NCI-H82 (cell line): ENCODE measurements around the gene DYNLT5.
"Not testable (repeated sequence)": the region's sequence is repeated elsewhere in the genome, so short reads cannot be mapped to it uniquely, and the experiment has no call there.

Source experiments
- DNase-seq: peaks from one replicate; lab custom pipeline; 2025; lab: John Stamatoyannopoulos, UW

The DYNLT5 gene, protein sequence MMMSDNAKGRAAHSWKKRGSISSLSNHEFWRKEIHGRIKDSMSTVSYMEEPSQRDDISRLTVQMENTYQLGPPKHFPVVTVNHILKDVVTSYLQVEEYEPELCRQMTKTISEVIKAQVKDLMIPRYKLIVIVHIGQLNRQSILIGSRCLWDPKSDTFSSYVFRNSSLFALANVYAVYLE

DNA sequence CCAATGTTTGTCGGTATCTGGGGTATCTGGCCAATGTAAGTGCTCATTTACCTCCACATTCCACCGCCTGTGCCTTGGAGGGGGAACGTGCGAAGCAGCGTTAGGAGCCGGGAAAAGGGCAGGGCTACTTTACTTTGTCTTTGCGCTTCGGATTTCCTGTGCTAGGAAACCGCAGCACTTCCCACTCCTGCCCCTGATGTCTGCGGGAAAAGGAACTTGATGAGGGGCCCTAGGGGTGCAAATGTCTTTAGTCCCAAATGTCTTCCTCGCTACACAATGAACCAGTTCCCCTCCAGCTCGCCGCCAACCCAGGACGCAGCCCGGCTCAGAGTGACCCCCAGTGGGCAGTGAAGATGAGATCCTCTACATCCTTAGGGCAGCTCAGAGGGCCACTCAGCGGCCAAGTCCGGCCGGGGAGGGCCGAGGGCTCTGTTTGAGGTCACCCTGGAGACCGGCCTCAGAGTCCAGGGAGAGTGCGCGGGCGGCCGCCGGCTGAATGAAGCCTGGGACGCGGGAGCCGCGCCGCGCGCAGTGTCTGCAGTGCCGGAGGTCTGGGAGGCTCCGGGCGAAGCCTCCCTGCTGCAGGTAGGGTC, at the start of gene DYNLT5:
TSS of gene DYNLT5 (plus strand) at position 460 of the 593 bp plus-strand sequence. CDS start 2,200 bp downstream, outside the sequence.
- no peak for DNase-seq

GRCh38 chr1:66704177-66704875, 47.9 kb upstream of the DYNLT5 start:
- DNase-seq, result no peak

- no peak for DNase-seq
Observed at GRCh38 chr1:66705110-66705509, 47.1 kb upstream of the DYNLT5 start.

DNA sequence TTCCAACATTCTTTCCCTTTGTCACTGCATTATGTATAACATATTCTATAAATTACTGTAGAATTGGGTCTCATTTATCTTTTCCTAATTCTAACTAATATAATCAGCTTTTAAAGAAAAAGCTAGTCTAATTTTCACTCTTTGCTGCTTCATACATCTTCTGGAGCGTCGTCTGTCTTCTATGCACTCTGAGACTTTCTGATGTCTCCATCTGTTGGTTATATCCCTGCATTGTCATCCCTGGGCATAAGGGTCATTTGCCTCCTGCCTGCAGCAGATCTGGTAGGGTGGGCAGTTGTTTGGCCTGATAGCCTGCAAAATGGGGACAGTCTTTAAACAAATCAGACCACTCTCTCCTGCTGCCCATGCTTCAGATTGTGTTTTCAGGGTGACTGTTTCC, 40.8 kb upstream of the DYNLT5 start:
- DNase-seq, result peak; percentile 64

- DNase-seq, result no peak
Observed at GRCh38 chr1:66712839-66713238, 39.4 kb upstream of the DYNLT5 start.

DNA sequence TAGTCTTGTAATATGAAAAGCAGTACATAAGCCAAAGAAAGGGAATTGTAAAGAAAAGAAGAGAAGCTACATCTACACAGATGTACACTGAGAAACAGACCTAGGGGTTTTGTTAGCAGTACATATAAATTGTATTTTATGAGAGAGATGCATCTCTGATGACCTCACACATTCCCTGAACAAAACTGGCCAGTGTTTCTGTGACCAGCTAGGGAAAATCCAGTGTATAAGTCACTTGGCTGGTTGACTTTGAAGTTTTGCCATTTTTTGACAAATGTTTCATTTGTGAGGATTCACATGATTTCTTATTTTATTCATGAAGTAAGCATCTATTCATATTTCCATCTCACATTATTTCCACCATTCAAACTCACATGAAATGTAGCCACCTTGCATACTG, 28.3 kb upstream of the DYNLT5 start:
- no peak for DNase-seq

DNA sequence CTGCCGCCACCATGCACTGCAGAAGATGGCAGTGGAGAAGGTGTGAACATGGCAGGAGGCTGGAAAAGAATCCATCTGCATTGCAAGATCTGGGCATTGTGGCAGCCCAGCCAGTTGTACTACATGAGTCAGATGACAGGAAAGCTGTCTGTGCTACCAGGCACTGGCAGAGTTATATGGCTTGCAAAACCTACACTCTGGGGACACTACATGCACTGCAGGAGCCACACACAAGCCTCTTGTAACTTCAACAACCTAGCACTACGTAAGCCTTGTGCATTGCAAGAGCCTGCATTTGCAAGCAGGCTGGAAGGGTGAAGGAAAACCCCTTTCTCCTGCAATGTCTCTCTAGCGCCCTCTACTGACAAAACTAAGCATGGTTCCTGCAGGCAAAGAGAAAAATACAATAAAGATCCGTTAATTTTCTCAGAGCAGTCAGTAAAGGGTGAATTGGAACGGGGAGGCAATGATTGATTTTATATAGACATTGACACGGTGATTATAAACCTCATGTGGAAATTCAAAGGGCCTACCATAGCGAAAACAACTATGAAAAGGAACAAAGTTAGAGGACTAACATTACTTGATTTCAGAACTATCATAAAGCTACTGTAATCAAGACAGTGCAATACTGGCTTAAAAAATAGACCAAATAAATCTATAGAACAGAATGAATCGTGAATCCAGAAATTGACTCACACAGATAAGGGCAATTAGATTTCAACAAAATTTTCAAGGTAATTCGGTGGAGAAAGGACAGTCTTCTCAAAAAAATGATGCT, 26.2 kb upstream of the DYNLT5 start:
- peak; percentile 89 for DNase-seq

GRCh38 chr1:66728021-66728420, 24.2 kb upstream of the DYNLT5 start:
- no peak for DNase-seq

- not testable (repeated sequence) for DNase-seq
Observed at GRCh38 chr1:66728716-66729115, 23.5 kb upstream of the DYNLT5 start.

- DNase-seq, result no peak
Observed at GRCh38 chr1:66729119-66729518, 23.1 kb upstream of the DYNLT5 start.

DNA sequence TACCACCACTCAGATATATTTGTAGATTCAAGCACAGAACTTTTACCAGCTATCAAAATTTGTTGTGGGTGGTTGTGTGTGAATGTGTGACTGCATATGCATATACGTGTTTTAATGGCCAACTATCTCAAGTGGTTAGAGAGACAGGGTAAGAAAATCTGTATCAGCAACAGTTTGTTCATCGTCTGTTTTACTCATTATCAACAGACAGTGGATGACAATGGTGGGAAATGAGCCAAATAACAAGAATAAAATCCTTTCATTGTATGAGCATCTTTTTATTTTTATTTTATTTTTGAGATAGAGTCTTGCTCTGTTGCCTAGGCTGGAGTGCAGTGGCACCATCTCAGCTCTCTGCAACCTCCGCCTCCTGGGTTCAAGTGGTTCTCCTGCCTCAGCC, 22.7 kb upstream of the DYNLT5 start:
- DNase-seq, result no peak

- DNase-seq, result no peak
Observed at GRCh38 chr1:66730462-66730861, 21.8 kb upstream of the DYNLT5 start.

DNA sequence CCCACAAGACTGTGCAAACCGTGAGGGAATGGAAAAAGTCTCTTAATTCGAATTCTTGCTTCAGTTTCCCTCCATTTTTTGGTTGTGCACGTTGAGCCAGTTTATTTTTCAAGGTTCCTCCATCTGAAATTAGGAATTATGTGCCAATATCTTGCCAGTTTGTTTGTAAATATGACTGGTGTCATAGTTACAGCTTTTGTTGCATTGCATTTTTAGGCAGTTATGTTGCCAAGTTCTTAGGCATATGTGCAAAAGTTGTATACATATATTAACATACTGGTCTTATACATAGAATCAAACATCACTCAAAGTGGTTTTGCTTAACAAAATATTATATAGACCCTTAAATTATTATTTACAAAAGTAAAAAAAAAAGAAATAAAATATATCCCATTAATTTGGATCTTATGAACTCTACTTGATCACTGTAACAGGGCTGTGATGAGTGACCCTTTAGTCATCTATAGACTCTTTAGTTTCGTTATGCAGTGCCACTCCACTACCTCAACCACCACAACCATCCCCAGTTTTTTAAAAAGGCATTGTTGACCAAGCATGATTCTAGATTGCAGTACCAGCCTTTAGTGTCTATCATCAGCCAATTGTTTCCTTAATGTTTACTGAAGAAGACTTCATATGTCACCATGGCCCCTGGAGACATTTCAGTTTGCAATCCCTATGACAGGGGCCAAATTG, 20.9 kb upstream of the DYNLT5 start:
- DNase-seq, result no peak

DNA sequence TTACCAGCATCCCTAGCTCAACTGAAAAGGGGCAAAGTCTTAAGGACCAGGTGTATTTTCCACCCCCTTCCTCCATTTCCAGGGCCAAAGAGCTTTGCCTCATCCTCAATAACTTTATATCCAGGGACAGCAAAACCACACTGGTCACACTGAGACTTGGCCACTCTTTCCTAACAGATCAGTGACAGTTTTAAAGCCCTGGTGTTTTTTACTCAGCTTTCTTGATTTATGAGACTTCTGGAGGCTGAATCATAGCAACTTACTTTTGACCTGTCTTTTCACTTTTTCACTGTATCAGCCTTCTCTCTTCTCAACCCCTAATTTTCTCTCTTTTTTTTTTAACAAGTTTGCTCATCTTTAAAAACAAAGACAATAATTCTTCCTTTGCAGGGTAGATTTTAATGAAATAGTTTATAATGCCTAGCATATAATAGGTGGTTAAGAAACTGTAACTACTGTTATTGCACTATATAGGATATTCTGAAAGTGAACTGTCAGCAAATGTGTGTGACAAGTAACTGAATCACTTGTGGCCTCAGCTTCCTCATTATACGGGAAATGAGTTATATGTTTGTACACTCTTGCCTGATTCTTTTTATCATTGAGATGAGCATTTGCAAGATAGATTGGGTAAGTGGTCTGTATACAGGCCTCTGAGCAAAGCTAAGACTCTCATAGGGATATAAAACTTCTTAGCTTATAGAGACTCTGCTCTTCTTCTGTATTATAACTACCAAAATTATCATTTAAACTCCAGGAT, 19.7 kb upstream of the DYNLT5 start:
- no peak for DNase-seq

DNA sequence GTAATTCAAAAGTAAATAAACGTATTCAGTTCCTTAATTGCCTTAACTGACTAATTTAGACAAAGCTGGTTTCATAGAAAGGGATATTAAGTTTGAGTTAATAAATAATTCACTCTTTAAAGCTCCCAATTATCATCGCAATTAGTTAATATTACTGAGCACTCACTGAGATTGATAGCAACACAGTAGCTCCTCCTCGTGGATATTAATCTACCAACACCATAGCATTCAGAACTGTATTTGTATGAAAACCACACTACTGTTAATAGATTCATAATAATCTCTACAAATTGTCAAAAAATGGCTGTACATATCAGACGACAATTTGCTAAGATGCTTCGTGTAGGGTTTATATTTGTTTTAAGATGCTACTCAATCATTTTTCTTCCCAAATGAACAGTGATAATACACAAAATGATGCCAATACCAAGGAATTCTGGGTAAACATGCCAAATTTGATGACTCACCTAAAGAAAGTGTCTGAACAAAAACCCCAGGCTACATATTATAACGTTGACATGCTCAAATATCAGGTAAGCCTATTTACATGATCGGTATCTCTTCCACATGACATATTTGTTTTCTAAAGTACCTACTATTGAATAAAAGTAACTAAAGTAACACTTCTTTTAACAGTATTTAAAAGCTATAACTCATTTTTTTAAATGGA, 18.8 kb upstream of the DYNLT5 start:
- peak; percentile 17 for DNase-seq

DNA sequence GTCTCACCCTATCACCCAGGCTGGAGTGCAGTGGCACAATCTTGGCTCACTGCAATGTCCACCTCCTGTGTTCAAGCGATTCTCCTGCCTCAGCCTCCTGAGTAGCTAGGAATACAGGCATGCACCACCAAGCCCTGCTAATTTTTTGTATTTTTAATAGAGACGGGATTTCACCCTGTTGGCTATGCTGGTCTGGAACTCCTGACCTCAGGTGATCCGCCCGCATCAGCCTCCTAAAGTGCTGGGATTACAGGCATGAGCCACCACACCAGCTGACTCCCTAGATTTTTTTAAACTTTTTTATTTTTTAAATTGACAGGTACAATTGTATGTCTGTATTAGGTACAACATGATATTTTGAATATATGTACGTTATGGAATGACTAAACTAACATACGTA, 17.7 kb upstream of the DYNLT5 start:
- DNase-seq, result not testable (repeated sequence)

- DNase-seq, result no peak
Observed at GRCh38 chr1:66737836-66738235, 14.4 kb upstream of the DYNLT5 start.

GRCh38 chr1:66739401-66740157, 12.7 kb upstream of the DYNLT5 start:
- no peak for DNase-seq

DNA sequence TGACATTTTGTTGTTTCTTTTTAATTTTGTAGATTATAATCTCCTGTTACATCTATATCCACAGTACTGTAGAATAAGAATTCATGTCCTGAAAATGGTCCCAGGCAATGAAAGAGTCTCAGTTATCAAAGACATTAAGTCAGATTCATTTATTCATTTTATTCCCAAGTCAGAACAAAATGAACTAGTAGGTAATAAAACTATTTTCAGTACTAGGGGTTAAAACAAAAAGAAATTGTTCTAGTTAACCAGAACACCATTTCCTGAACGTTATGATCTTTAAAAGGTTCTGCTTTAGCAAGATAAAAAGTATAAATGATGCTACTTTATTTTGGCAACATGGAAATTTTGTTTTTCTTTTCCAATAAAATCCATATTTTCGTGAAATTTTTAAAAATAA, 6.8 kb upstream of the DYNLT5 start:
- DNase-seq, result no peak

- DNase-seq, result no peak
Observed at GRCh38 chr1:66747501-66747900, 4.8 kb upstream of the DYNLT5 start.
